Mucosa of stomach (tissue), 1 donor: ENCODE results near the gene MAML3.

Experiments
- H3K27me3 ChIP-seq: one replicate; pipeline ENCODE4 v1.7.0; 2013; ENCODE audit warnings: mild to moderate bottlenecking, low read length; ENCODE audit not compliant: control insufficient read depth, insufficient read depth
- H3K36me3 ChIP-seq: one replicate; pipeline ENCODE4 v1.7.0; 2013; ENCODE audit warnings: low read length; ENCODE audit not compliant: control insufficient read depth, insufficient read depth
- H3K4me1 ChIP-seq: one replicate; pipeline ENCODE4 v1.7.0; 2013; ENCODE audit warnings: mild to moderate bottlenecking, low read length; ENCODE audit not compliant: control insufficient read depth, insufficient read depth
- H3K4me3 ChIP-seq: one replicate; pipeline ENCODE4 v1.7.0; 2013; ENCODE audit warnings: low read length
- H3K9ac ChIP-seq: one replicate; pipeline ENCODE4 v1.7.0; 2013; ENCODE audit warnings: mild to moderate bottlenecking, low read length, moderate library complexity
- H3K9me3 ChIP-seq: one replicate; pipeline ENCODE4 v1.7.0; 2013; ENCODE audit warnings: mild to moderate bottlenecking, low read length, moderate library complexity; ENCODE audit not compliant: control insufficient read depth
- donor health status: Pancreatic carcinoma.

Gene MAML3

GRCh38 chr4:139861471-139861870, 292.5 kb downstream of the MAML3 start:
- H3K4me1 ChIP-seq: peaks cover 2% of the 10 kb centered on the region
- no peaks in the 10 kb centered on the region for H3K9me3 ChIP-seq
- H3K9ac ChIP-seq: no peak overlapping the region
- no peaks in the 10 kb centered on the region for H3K27me3 ChIP-seq
- H3K4me3 ChIP-seq: no peak overlapping the region
- H3K36me3 ChIP-seq: no peaks in the 10 kb centered on the region

- no peaks in the 10 kb centered on the region for H3K9me3 ChIP-seq
- no peak overlapping the region for H3K9ac ChIP-seq
- H3K36me3 ChIP-seq: no peaks in the 10 kb centered on the region
- H3K4me1 ChIP-seq: no peaks in the 10 kb centered on the region
- no peaks in the 10 kb centered on the region for H3K27me3 ChIP-seq
- H3K4me3 ChIP-seq: no peak overlapping the region
These were observed 293.5 kb downstream of the MAML3 start for GRCh38 chr4:139860435-139861024.

- no peaks in the 10 kb centered on the region for H3K27me3 ChIP-seq
- no peaks in the 10 kb centered on the region for H3K36me3 ChIP-seq
- H3K4me1 ChIP-seq: no peaks in the 10 kb centered on the region
- H3K4me3 ChIP-seq: no peak overlapping the region
- no peaks in the 10 kb centered on the region for H3K9me3 ChIP-seq
- H3K9ac ChIP-seq: no peak overlapping the region
These were observed 294.1 kb downstream of the MAML3 start for GRCh38 chr4:139859876-139860275.

- Histone ChIP-seq H3K9ac (no peak overlapping the region), H3K4me1 (no peaks in the 10 kb centered on the region), H3K27me3 (no peaks in the 10 kb centered on the region), H3K4me3 (no peak overlapping the region), H3K36me3 (peaks cover 5% of the 10 kb centered on the region), H3K9me3 (no peaks in the 10 kb centered on the region)
These were observed 295.4 kb downstream of the MAML3 start for GRCh38 chr4:139858436-139859205.

GRCh38 chr4:139857977-139858376, 296.0 kb downstream of the MAML3 start:
- Histone ChIP-seq H3K27me3 (no peaks in the 10 kb centered on the region), H3K4me3 (no peak overlapping the region), H3K36me3 (peaks cover 5% of the 10 kb centered on the region), H3K9ac (no peak overlapping the region), H3K4me1 (no peaks in the 10 kb centered on the region), H3K9me3 (no peaks in the 10 kb centered on the region)

- H3K9ac ChIP-seq: no peak overlapping the region
- no peak overlapping the region for H3K4me3 ChIP-seq
- peaks cover 5% of the 10 kb centered on the region for H3K36me3 ChIP-seq
- no peaks in the 10 kb centered on the region for H3K27me3 ChIP-seq
- no peaks in the 10 kb centered on the region for H3K4me1 ChIP-seq
- H3K9me3 ChIP-seq: no peaks in the 10 kb centered on the region
These were observed 297.0 kb downstream of the MAML3 start for GRCh38 chr4:139857021-139857420.

GRCh38 chr4:139854668-139855403, 299.1 kb downstream of the MAML3 start:
- peaks cover 7% of the 10 kb centered on the region for H3K4me1 ChIP-seq
- H3K9me3 ChIP-seq: no peaks in the 10 kb centered on the region
- H3K27me3 ChIP-seq: no peaks in the 10 kb centered on the region

GRCh38 chr4:139853309-139853708, 300.7 kb downstream of the MAML3 start:
- no peak overlapping the region for H3K4me3 ChIP-seq
- no peaks in the 10 kb centered on the region for H3K27me3 ChIP-seq
- no peaks in the 10 kb centered on the region for H3K9me3 ChIP-seq
- H3K4me1 ChIP-seq: peaks cover 7% of the 10 kb centered on the region
- H3K36me3 ChIP-seq: peaks cover 5% of the 10 kb centered on the region
- no peak overlapping the region for H3K9ac ChIP-seq

More at GRCh38 chr4:139854668-139855403, 299.1 kb downstream of the MAML3 start:
- Histone ChIP-seq H3K9ac (no peak overlapping the region), H3K4me3 (no peak overlapping the region), H3K36me3 (peaks cover 5% of the 10 kb centered on the region)

- Histone ChIP-seq H3K4me3 (no peak overlapping the region), H3K9me3 (no peaks in the 10 kb centered on the region)
These were observed 301.2 kb downstream of the MAML3 start for GRCh38 chr4:139852612-139853269.

GRCh38 chr4:139851639-139852038, 302.3 kb downstream of the MAML3 start:
- Histone ChIP-seq H3K4me3 (no peak overlapping the region), H3K9me3 (no peaks in the 10 kb centered on the region), H3K9ac (no peak overlapping the region), H3K36me3 (peaks cover 5% of the 10 kb centered on the region), H3K27me3 (no peaks in the 10 kb centered on the region), H3K4me1 (peaks cover 7% of the 10 kb centered on the region)

More at GRCh38 chr4:139852612-139853269, 301.2 kb downstream of the MAML3 start:
- Histone ChIP-seq H3K9ac (no peak overlapping the region), H3K4me1 (peaks cover 7% of the 10 kb centered on the region), H3K27me3 (no peaks in the 10 kb centered on the region), H3K36me3 (peaks cover 5% of the 10 kb centered on the region)

GRCh38 chr4:139851133-139851532, 302.9 kb downstream of the MAML3 start:
- H3K4me3 ChIP-seq: no peak overlapping the region
- no peak overlapping the region for H3K9ac ChIP-seq
- H3K9me3 ChIP-seq: no peaks in the 10 kb centered on the region
- peaks cover 5% of the 10 kb centered on the region for H3K36me3 ChIP-seq
- H3K4me1 ChIP-seq: peaks cover 7% of the 10 kb centered on the region
- no peaks in the 10 kb centered on the region for H3K27me3 ChIP-seq

GRCh38 chr4:139849219-139849618, 304.8 kb downstream of the MAML3 start:
- H3K9ac ChIP-seq: no peak overlapping the region

More at GRCh38 chr4:139849219-139849618, 304.8 kb downstream of the MAML3 start:
- no peaks in the 10 kb centered on the region for H3K36me3 ChIP-seq
- H3K4me1 ChIP-seq: peaks cover 11% of the 10 kb centered on the region
- no peaks in the 10 kb centered on the region for H3K9me3 ChIP-seq
- H3K27me3 ChIP-seq: no peaks in the 10 kb centered on the region
- peak overlapping the region; percentile 4 for H3K4me3 ChIP-seq
